Fibroblast of mammary gland (primary cell): Measurements from ENCODE around the gene TNPO1.
A peak's percentile ranks its signal among the peaks of the same experiment; 100 is the strongest.

Source experiments
- DNase-seq: peaks from one replicate; pipeline ENCODE4 v3.0.0-alpha.2; 2010; ENCODE audit warnings: low read depth
- H3K4me3 ChIP-seq: 2 replicates; pipeline ENCODE4 v1.5.1; 2011; ENCODE audit warnings: low read depth, mild to moderate bottlenecking, low read length, moderate library complexity; ENCODE audit not compliant: control insufficient read depth
- TF ChIP-seq, protein P1 (sequence below): conservative IDR thresholded peaks from 2 replicates; pipeline ENCODE4 v1.5.1; 2011; ENCODE audit warnings: low read depth, low read length, inconsistent platforms; ENCODE audit not compliant: control insufficient read depth, insufficient read depth

Gene TNPO1

DNA sequence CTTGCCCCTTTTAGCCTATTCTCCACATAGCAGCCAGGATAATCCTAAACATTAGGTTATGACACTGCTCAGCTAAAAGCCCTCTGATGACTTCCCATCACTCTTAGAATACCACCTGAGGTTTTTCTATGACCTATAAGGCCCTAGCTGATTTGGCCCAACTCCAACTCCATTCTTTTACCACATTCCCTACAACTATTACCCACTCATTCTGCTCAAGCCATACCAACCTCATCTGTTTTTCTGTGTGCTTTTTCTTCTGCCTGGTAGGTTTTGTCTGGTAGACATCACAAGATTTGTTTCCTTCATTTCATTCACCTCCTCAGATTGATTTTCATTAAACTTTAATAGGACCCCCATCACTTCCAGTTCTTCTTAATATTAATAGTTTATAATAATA, 126.8 kb downstream of the TNPO1 start:
- TF ChIP-seq, protein P1, sequence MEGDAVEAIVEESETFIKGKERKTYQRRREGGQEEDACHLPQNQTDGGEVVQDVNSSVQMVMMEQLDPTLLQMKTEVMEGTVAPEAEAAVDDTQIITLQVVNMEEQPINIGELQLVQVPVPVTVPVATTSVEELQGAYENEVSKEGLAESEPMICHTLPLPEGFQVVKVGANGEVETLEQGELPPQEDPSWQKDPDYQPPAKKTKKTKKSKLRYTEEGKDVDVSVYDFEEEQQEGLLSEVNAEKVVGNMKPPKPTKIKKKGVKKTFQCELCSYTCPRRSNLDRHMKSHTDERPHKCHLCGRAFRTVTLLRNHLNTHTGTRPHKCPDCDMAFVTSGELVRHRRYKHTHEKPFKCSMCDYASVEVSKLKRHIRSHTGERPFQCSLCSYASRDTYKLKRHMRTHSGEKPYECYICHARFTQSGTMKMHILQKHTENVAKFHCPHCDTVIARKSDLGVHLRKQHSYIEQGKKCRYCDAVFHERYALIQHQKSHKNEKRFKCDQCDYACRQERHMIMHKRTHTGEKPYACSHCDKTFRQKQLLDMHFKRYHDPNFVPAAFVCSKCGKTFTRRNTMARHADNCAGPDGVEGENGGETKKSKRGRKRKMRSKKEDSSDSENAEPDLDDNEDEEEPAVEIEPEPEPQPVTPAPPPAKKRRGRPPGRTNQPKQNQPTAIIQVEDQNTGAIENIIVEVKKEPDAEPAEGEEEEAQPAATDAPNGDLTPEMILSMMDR: no peak
- no peak overlapping the region for H3K4me3 ChIP-seq
- DNase-seq: no peak

DNA sequence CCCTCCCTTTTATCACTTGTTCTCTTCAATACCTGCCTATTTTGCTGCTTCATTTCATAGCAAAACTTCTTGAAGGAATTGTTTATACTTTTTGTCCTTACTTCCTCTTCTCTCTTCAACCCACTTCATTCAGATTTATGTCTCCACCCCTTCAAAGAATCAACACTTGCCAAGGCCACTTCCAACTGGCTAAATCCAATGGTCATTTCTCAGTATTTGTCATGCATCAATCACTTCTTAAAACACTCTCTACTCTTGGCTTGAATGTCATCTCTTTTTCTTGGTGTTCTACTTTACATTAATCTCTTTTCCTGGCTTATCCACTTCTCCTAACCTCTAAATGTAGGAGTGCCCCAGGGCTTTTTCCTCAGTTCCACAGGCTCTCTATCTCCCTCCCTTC, 131.0 kb downstream of the TNPO1 start:
- H3K4me3 ChIP-seq: no peak overlapping the region
- DNase-seq: no peak
- TF ChIP-seq, protein P1: no peak

DNA sequence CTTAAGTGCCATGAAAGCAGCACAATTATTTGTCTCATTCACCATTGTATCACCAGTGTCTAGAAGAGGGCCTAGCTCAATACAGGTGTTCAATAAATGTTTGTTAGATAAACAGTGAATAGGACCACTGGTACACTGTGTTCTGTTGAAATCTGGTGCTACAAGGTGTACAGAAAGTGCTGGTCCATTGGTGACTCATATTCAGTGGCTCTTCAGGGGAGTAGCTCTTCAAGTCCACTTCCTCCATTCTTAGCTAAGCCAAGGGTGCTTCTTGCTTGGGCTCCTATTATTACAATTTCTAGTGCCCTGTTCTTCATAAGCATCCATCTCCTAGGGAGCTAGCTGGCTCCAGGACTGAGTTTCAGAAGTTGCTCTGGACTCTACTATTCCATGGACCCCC, 133.0 kb downstream of the TNPO1 start:
- H3K4me3 ChIP-seq: no peak overlapping the region
- TF ChIP-seq, protein P1: no peak
- DNase-seq: peak; percentile 38

DNA sequence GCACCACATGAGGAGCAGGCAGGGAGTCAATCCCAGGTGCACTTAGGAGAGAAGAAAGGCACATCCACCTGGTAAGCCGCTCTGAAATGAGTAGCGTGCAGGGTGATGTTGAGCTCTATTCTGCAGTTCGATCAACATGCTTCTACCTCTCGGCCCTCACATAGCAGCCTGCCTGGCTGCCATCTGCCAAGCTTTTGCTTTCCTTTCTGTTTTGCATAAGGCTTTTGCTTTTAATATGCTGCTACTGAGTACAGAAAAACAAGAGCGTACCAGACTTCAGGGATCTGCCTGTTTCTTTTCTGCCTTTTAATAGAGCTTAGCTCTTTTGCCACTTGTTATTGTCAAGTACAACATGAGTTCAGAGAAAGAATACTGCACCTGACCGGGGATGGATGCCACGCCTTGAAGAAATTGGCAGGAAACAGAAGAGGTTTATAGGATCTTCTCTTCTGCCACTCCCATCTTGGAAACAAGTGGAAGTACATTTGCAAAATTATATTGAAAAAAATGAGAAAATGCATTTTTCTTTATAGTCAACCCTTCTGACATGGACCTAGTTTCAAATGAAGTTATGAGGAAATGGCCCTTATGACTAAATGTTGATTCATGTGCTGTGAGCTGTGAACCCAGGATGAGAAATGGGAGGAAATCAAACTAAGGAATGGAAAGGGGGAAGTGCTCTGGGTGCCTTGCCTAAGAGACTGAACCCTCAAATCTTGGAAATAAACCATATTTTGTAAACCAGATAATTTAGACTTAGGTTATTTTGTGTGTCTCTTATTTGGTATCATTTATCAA, 135.4 kb downstream of the TNPO1 start:
- TF ChIP-seq, protein P1: no peak
- no peak overlapping the region for H3K4me3 ChIP-seq

DNA sequence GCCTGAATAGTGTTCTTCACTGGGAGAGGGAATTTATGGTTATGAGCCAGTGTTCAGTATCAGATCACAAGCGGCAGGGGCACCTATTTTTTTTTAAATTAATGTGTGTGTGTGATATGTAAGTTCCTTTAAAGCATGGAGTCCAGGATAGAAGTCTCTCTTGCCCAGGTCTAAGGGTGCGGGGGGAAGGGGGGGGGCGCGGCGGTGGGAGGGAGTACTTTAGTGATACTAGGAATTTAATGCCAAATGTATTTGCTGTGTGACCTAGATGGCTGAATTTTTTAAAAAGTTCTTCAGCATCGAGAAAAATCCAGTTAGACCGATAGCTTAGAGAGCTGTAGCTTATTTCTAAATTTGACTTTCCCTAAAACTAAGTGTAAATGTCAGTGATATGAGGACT, 137.9 kb downstream of the TNPO1 start:
- no peak overlapping the region for H3K4me3 ChIP-seq
- TF ChIP-seq, protein P1: no peak
- DNase-seq: no peak

More for the DNA sequence above, 135.4 kb downstream of the TNPO1 start:
- peak; percentile 85 for DNase-seq

DNA sequence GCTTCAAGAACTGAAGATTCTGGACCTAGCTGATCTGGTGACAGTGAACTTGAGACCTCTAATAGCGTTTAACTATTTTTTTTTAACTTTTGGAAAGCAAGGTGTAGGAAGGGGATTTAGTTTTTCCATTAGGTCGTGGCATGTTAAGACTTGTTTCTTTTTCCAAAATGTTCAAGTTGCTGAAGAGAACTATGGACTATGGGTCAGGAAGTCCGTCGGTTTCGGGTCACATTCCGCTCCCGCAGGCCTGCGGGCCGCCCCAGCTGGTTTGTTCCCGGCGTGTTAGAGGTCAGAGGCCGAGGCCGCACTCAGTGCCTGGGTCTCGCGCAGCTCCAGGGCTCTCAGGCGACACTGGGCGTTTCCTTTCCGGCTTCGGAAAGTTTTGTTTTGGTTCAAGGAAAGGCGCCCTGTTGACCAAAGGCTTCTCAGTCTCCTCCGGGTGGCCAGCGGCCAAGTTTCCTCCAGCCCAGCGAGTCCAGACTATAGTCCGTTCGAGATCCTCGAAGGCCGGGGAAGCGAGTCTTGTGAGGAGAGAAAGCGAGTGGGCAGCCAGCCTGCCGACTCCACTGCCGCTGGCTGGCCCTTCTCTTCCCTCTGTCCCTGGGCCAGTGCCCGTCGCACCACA, 138.8 kb downstream of the TNPO1 start:
- peak overlapping the region; percentile 60 for H3K4me3 ChIP-seq
- DNase-seq: no peak
- TF ChIP-seq, protein P1: no peak
